ENCODE measurements around the gene TNFSF4. TPM values are rescaled to one million over a fixed set of nuclear protein-coding genes. Genes with fewer than 3 reads are reported as not detected.

Gene TNFSF4
- total and polyA plus RNA-seq, 12 donors, result 0.79 to 3.6 (median 1.6) TPM

GRCh38 chr1:173152598-173152997 is 54.5 kb downstream of the TNFSF4 start:
- 78 to 91% (median 90%) methylated on average over 2 of the region's 2 CpGs for WGBS, 4 donors

GRCh38 chr1:173150795-173151194 is 56.3 kb downstream of the TNFSF4 start:
- no peak for DNase-seq
- WGBS, 4 donors, result 79 to 88% (median 85%) methylated on average over 1 to 2 of the region's 2 CpGs
- Histone ChIP-seq H3K36me3 (replicated peaks in 1 of 2) (no peaks in the 10 kb centered on the region), H3K9me3 (replicated peaks in 1 of 3) (no peaks in the 10 kb centered on the region), H3K4me1 (replicated peaks in 1 of 2) (no peaks in the 10 kb centered on the region), H3K27ac (no peak overlapping the region), H3K27me3 (no peaks in the 10 kb centered on the region), H3K4me3 (no peak overlapping the region)
- intact Hi-C loops (cut with DNase I), result no loop called here
- TF ChIP-seq CTCF (IDR thresholded peaks at IDR 0.05) (no peak), POLR2A (IDR thresholded peaks at IDR 0.05) (no peak)

More at GRCh38 chr1:173152598-173152997, 54.5 kb downstream of the TNFSF4 start:
- no peak for DNase-seq
- no peaks in the 10 kb centered on the region for H3K9me3 ChIP-seq (replicated peaks in 1 of 3)
- intact Hi-C loops (cut with DNase I), result no loop called here
- no peak for TF ChIP-seq CTCF (IDR thresholded peaks at IDR 0.05)
- TF ChIP-seq POLR2A (IDR thresholded peaks at IDR 0.05), result no peak
- H3K4me1 ChIP-seq (replicated peaks in 1 of 2), result no peaks in the 10 kb centered on the region
- no peak overlapping the region for H3K4me3 ChIP-seq
- H3K36me3 ChIP-seq (replicated peaks in 1 of 2), result no peaks in the 10 kb centered on the region
- H3K27ac ChIP-seq, result no peak overlapping the region
- H3K27me3 ChIP-seq, result no peaks in the 10 kb centered on the region

- Histone ChIP-seq H3K9me3 (replicated peaks in 1 of 3) (no peaks in the 10 kb centered on the region), H3K4me1 (replicated peaks in 1 of 2) (no peaks in the 10 kb centered on the region), H3K4me3 (no peak overlapping the region), H3K27me3 (no peaks in the 10 kb centered on the region), H3K36me3 (replicated peaks in 1 of 2) (no peaks in the 10 kb centered on the region), H3K27ac (no peak overlapping the region)
- no peak for TF ChIP-seq POLR2A (IDR thresholded peaks at IDR 0.05)
- TF ChIP-seq CTCF (IDR thresholded peaks at IDR 0.05), result no peak
- DNase-seq, result peak in 2 of 7 donors; percentile 13 to 22
- intact Hi-C loops (cut with DNase I), result no loop called here
- WGBS, 4 donors, result 44 to 64% (median 52%) methylated on average over 2 of the region's 2 CpGs
Observed at GRCh38 chr1:173149887-173150286, 57.2 kb downstream of the TNFSF4 start.

GRCh38 chr1:173148971-173149370 is 58.2 kb downstream of the TNFSF4 start:
- no peaks in the 10 kb centered on the region for H3K27me3 ChIP-seq
- H3K27ac ChIP-seq, result no peak overlapping the region
- 79 to 93% (median 86%) methylated on average over 2 of the region's 2 CpGs for WGBS, 4 donors
- H3K4me1 ChIP-seq (replicated peaks in 1 of 2), result no peaks in the 10 kb centered on the region
- no peaks in the 10 kb centered on the region for H3K36me3 ChIP-seq (replicated peaks in 1 of 2)
- TF ChIP-seq POLR2A (IDR thresholded peaks at IDR 0.05), result no peak
- H3K4me3 ChIP-seq, result no peak overlapping the region
- H3K9me3 ChIP-seq (replicated peaks in 1 of 3), result no peaks in the 10 kb centered on the region
- no peak for DNase-seq
- intact Hi-C loops (cut with DNase I), result no loop called here

GRCh38 chr1:173148545-173148944 is 58.6 kb downstream of the TNFSF4 start:
- no peak overlapping the region for H3K27ac ChIP-seq
- TF ChIP-seq POLR2A (IDR thresholded peaks at IDR 0.05) (no peak), CTCF (IDR thresholded peaks at IDR 0.05) (no peak)
- H3K4me3 ChIP-seq, result no peak overlapping the region
- no peak for DNase-seq
- intact Hi-C loops (cut with DNase I), result no loop called here
- H3K9me3 ChIP-seq (replicated peaks in 1 of 3), result no peaks in the 10 kb centered on the region
- WGBS, 4 donors, result 74 to 93% (median 77%) methylated on average over 2 of the region's 2 CpGs
- H3K27me3 ChIP-seq, result no peaks in the 10 kb centered on the region
- no peaks in the 10 kb centered on the region for H3K36me3 ChIP-seq (replicated peaks in 1 of 2)
- no peaks in the 10 kb centered on the region for H3K4me1 ChIP-seq (replicated peaks in 1 of 2)
